HepG2 (cell line): ENCODE results near the gene NUAK2.

Source experiments
- ZNF362 ChIP-seq: sonication (generic); formaldehyde crosslinking; IDR thresholded peaks from 2 replicates; pipeline ENCODE4 v1.4.0; 2020; ENCODE audit warnings: missing genetic modification reagents, mild to moderate bottlenecking, borderline replicate concordance
- ZNF512 ChIP-seq: sonication (generic); formaldehyde crosslinking; IDR thresholded peaks from 2 replicates; pipeline ENCODE4 v1.4.0; 2020; ENCODE audit warnings: mild to moderate bottlenecking, missing genetic modification reagents
- ZNF672 ChIP-seq: sonication (generic); formaldehyde crosslinking; IDR thresholded peaks from 2 replicates; pipeline ENCODE4 v1.8.1; 2022; ENCODE audit warnings: missing genetic modification reagents
- TF ChIP-seq, protein P1 (sequence below): sonication (generic); formaldehyde crosslinking; IDR thresholded peaks from 2 replicates; pipeline ENCODE4 v1.4.0; 2020; ENCODE audit warnings: missing genetic modification reagents, mild to moderate bottlenecking, borderline replicate concordance
- TF ChIP-seq, protein P2 (sequence below): sonication (generic); formaldehyde crosslinking; IDR thresholded peaks from 2 replicates; pipeline ENCODE4 v1.4.0; 2020; ENCODE audit warnings: missing genetic modification reagents

DNA sequence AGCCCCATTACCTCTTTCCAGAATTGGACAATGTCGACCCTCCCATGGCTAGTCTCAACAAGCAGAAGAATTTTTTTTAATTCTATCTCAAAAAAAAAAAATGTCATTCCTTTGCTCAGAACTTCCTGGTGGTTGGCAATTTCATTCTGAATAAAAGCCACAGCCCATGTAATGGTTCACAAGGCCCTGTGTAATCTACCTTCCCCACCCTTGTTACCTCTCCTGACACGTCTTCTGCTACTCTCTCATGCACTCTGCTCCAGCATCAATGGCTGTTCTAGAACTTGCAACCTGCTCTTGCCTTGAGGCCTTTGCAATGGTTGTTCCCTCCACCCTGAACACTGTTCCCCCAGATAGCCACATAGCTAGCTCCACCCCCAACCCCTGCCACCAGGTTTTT lies 25.4 kb downstream of the NUAK2 start:
- TF ChIP-seq ZNF672 (CRISPR knock-in tag) (no peak), ZNF362 (CRISPR knock-in tag) (no peak), ZNF512 (no peak)
- TF ChIP-seq, protein P1, sequence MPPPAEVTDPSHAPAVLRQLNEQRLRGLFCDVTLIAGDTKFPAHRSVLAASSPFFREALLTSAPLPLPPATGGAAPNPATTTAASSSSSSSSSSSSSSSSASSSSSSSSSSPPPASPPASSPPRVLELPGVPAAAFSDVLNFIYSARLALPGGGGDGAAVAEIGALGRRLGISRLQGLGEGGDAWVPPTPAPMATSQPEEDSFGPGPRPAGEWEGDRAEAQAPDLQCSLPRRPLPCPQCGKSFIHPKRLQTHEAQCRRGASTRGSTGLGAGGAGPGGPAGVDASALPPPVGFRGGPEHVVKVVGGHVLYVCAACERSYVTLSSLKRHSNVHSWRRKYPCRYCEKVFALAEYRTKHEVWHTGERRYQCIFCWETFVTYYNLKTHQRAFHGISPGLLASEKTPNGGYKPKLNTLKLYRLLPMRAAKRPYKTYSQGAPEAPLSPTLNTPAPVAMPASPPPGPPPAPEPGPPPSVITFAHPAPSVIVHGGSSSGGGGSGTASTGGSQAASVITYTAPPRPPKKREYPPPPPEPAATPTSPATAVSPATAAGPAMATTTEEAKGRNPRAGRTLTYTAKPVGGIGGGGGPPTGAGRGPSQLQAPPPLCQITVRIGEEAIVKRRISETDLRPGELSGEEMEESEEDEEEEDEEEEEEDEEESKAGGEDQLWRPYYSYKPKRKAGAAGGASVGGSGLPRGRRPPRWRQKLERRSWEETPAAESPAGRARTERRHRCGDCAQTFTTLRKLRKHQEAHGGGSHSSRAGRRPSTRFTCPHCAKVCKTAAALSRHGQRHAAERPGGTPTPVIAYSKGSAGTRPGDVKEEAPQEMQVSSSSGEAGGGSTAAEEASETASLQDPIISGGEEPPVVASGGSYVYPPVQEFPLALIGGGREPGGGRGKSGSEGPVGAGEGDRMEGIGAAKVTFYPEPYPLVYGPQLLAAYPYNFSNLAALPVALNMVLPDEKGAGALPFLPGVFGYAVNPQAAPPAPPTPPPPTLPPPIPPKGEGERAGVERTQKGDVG (CRISPR knock-in tag), result no peak
- TF ChIP-seq, protein P2, sequence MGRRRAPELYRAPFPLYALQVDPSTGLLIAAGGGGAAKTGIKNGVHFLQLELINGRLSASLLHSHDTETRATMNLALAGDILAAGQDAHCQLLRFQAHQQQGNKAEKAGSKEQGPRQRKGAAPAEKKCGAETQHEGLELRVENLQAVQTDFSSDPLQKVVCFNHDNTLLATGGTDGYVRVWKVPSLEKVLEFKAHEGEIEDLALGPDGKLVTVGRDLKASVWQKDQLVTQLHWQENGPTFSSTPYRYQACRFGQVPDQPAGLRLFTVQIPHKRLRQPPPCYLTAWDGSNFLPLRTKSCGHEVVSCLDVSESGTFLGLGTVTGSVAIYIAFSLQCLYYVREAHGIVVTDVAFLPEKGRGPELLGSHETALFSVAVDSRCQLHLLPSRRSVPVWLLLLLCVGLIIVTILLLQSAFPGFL, result no peak
